ENCODE results near the gene DNAJC5. TPM values are rescaled to one million over a fixed set of nuclear protein-coding genes. Genes with fewer than 3 reads are reported as not detected.

The DNAJC5 gene
- total and polyA plus RNA-seq, 2 of the 8 experiments (the other 6 are each of a cell fraction or from before 2014, with no cell fraction given) = 19.2 to 31.2 TPM

GRCh38 chr20:63978319-63979228 is 83.6 kb downstream of the DNAJC5 start:
- peaks cover 0 to 5% (median 0%) of the 10 kb centered on the region in 4 experiments; a peak in 1 of 8 replicates for H3K36me3 ChIP-seq (ENCODE audit: control insufficient read depth in 2 of 4, insufficient read depth in 4 of 4, low read length in 3 of 4)
- peak overlapping the region; percentile 52 for H3K56ac ChIP-seq (replicated peaks; ENCODE audit: insufficient read length, low read depth, low read length)
- H3K79me1 ChIP-seq (ENCODE audit: low read depth, low read length) = peaks cover 4% of the 10 kb centered on the region; the same call in 1 of the 2 replicates
- H2BK120ac ChIP-seq (replicated peaks; ENCODE audit: low read depth, low read length) = peak overlapping the region; percentile 55
- FAIRE-seq (no peak), DNase-seq (ENCODE audit: low read depth in 1 of 2, low spot score in 2 of 2) (peak in 1 of 2 experiments; percentile 89)
- H2BK12ac ChIP-seq (ENCODE audit: low read depth, low read length) = peak overlapping the region; percentile 39; the same call in 1 of the 2 replicates
- ChIA-PET CTCF (ENCODE audit: partially characterized antibody) (interaction anchor here (1.2 to 1.3 kb wide), 3 partner anchors 44 to 375 kb away, joined by 3 to 5 read pairs (median 3); no protein-coding TSS in a partner anchor), POLR2A (ENCODE audit: partially characterized antibody) (interaction anchor here (1.5 to 1.9 kb wide), 2 partner anchors 19 to 67 kb away, joined by 3 to 5 read pairs; no protein-coding TSS in a partner anchor)
- peak overlapping the region; percentile 57 for H4K8ac ChIP-seq (ENCODE audit: extremely low read depth, insufficient read depth, low read length)
- 12% methylated on average over 36 of the region's 52 CpGs; no CpG with 5 or more reads in 1 of the 2 experiments for WGBS, 2 experiments (ENCODE audit: extremely low coverage in 1 of 2, insufficient coverage in 1 of 2, insufficient read length in 1 of 2, insufficient replicate concordance in 2 of 2, low coverage in 1 of 2, low lambda C conversion rate in 2 of 2, missing lambda C conversion rate in 1 of 2)
- H3K27ac ChIP-seq (ENCODE audit: low read depth, low read length) = no peak overlapping the region
- peaks cover 3 to 12% of the 10 kb centered on the region in 2 experiments for H4K20me1 ChIP-seq (replicated peaks in 1 of 2; ENCODE audit: control insufficient read depth in 1 of 2, insufficient read depth in 2 of 2, low read length in 2 of 2)
- H3K18ac ChIP-seq (ENCODE audit: extremely low read depth, low read length) = no peak overlapping the region; the same call in none of the 2 replicates
- peaks cover 14% of the 10 kb centered on the region for H3K23me2 ChIP-seq (ENCODE audit: low read depth, low read length)
- H3K4me2 ChIP-seq (ENCODE audit: insufficient read depth in 1 of 2, low read depth in 2 of 2, low read length in 2 of 2) = peak overlapping the region; percentile 62 to 92
- H2BK15ac ChIP-seq (ENCODE audit: low read length) = peak overlapping the region; percentile 72; the same call in 1 of the 2 replicates
- no peak overlapping the region for H2AK5ac ChIP-seq (ENCODE audit: low read depth, low read length)
- no peak overlapping the region for H3K14ac ChIP-seq (ENCODE audit: insufficient read length)
- peaks cover 4 to 28% (median 12%) of the 10 kb centered on the region in 4 experiments; a peak in 6 of 7 replicates for H3K4me1 ChIP-seq (replicated peaks in 1 of 4; ENCODE audit: control insufficient read depth in 3 of 4, insufficient read depth in 4 of 4, low read length in 3 of 4)
- peak overlapping the region; percentile 42 for H4K5ac ChIP-seq (ENCODE audit: insufficient read length, low read depth, low read length)
- peak overlapping the region; percentile 88 for H4K91ac ChIP-seq (replicated peaks; ENCODE audit: insufficient read length, low read length)
- no peak overlapping the region for H3K23ac ChIP-seq (ENCODE audit: insufficient read length)
- no peaks in the 10 kb centered on the region for H3K9me3 ChIP-seq (ENCODE audit: insufficient read depth in 2 of 2, low read depth in 1 of 2, low read length in 1 of 2)
- H3K4ac ChIP-seq (replicated peaks; ENCODE audit: insufficient read length, low read depth, low read length) = peak overlapping the region; percentile 67
- H2AFZ ChIP-seq (ENCODE audit: low read length) = peak overlapping the region; percentile 79; the same call in 1 of the 2 replicates
- H2BK5ac ChIP-seq (ENCODE audit: low read depth, low read length) = no peak overlapping the region
- peaks cover 0 to 20% of the 10 kb centered on the region in 2 experiments; a peak in 3 of 4 replicates for H3K79me2 ChIP-seq (ENCODE audit: control insufficient read depth in 1 of 2, insufficient read depth in 2 of 2, low read length in 2 of 2)
- H3K4me3 ChIP-seq (ENCODE audit: extremely low read depth in 1 of 4, insufficient read depth in 2 of 4, low read depth in 3 of 4, low read length in 4 of 4) = peak overlapping the region; percentile 57 to 89 (median 63)
- no peak overlapping the region for H2BK20ac ChIP-seq (ENCODE audit: low read length)
- H3K9ac ChIP-seq (replicated peaks in 1 of 4; ENCODE audit: extremely low read depth in 1 of 4, low read depth in 3 of 4, low read length in 3 of 4) = peak overlapping the region in 1 of 4 experiments; percentile 38; a peak in 1 of 7 replicates
- H3K27me3 ChIP-seq (replicated peaks in 1 of 4; ENCODE audit: control insufficient read depth in 3 of 4, extremely low read depth in 1 of 4, insufficient read depth in 3 of 4, low read length in 3 of 4) = peaks cover 0 to 9% (median 2%) of the 10 kb centered on the region in 4 experiments; a peak in 3 of 7 replicates
- TF ChIP-seq CEBPB (IDR thresholded peaks at IDR 0.05; ENCODE audit: low read depth, low read length) = no peak
- TF ChIP-seq SUZ12 (IDR thresholded peaks at IDR 0.05; ENCODE audit: low read length) = no peak
- no peak for TF ChIP-seq TEAD4 (IDR thresholded peaks at IDR 0.05; ENCODE audit: low read depth, low read length)
- peak; percentile 78 for TF ChIP-seq RBBP5 (IDR thresholded peaks at IDR 0.05; ENCODE audit: borderline replicate concordance, low read depth, low read length)
- TF ChIP-seq TAF1 (IDR thresholded peaks at IDR 0.05; ENCODE audit: low read depth, low read length) = no peak
- TF ChIP-seq TBP (IDR thresholded peaks at IDR 0.05; ENCODE audit: low read depth, low read length) = no peak
- TF ChIP-seq SP1 (IDR thresholded peaks at IDR 0.05; ENCODE audit: low read depth, low read length) = peak; percentile 57; the same call in 1 of the 2 replicates
- no peak for TF ChIP-seq KDM4A (IDR thresholded peaks at IDR 0.05; ENCODE audit: low read depth, low read length, severe bottlenecking)
- no peak for TF ChIP-seq SP2 (IDR thresholded peaks at IDR 0.05; ENCODE audit: low read length)
- TF ChIP-seq SIRT6 (IDR thresholded peaks at IDR 0.05; ENCODE audit: low read length) = no peak
- TF ChIP-seq RNF2 (IDR thresholded peaks at IDR 0.05; ENCODE audit: borderline replicate concordance, low read depth, low read length, missing control alignments, poor library complexity, severe bottlenecking) = no peak

Data from H1 (cell line).